AG04449 (cell line): ENCODE data around the gene LRMDA.

Experiments
- CTCF ChIA-PET: fragments of 350-600 bp; formaldehyde crosslinking; extraction: SDS; loops from one replicate; lab custom pipeline; 2021; ENCODE audit warnings: antibody characterized with exemption; lab: Yijun Ruan, JAX
- POLR2A ChIA-PET: fragments of 400-600, 350-600 bp; formaldehyde crosslinking; extraction: SDS; loops from one replicate; lab custom pipeline; 2020; ENCODE audit warnings: antibody characterized with exemption, inconsistent platforms; lab: Yijun Ruan, JAX
- DNase-seq: peaks from one replicate; pipeline ENCODE4 v3.0.0-alpha.2; 2010; ENCODE audit warnings: low read depth, low spot score
- H3K4me3 ChIP-seq: 2 replicates; pipeline ENCODE4 v1.5.1; 2011; ENCODE audit warnings: low read depth, mild to moderate bottlenecking, control low read depth, low read length
- TF ChIP-seq, protein P1 (sequence below): IDR thresholded peaks from one replicate; pipeline ENCODE4 v1.5.1; 2011; ENCODE audit warnings: mild to moderate bottlenecking, moderate library complexity, low read length, control low read depth, inconsistent platforms; ENCODE audit not compliant: insufficient read depth; ENCODE audit errors: missing control alignments

The LRMDA gene

DNA sequence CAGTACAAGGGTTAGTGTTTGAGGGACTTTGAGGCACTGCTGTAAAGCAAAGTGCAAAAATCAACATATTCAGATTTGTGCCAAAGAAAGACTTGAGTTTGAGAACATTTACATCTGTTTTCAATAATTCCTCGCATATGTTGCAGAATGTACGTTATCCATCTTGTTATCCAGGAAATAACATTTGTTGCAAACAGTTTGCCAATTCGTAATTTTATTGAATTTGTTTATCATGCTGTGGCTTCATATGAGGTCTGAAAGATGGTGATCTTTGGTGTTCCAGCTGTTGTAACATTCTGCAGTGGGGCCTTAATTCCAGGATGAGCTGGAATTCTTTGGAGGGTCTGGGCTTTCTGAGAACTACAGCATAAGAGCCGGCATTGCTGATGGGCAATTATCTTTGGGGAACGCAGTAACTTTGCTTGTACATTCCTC, 396.2 kb downstream of the LRMDA start:
- TF ChIP-seq, protein P1, sequence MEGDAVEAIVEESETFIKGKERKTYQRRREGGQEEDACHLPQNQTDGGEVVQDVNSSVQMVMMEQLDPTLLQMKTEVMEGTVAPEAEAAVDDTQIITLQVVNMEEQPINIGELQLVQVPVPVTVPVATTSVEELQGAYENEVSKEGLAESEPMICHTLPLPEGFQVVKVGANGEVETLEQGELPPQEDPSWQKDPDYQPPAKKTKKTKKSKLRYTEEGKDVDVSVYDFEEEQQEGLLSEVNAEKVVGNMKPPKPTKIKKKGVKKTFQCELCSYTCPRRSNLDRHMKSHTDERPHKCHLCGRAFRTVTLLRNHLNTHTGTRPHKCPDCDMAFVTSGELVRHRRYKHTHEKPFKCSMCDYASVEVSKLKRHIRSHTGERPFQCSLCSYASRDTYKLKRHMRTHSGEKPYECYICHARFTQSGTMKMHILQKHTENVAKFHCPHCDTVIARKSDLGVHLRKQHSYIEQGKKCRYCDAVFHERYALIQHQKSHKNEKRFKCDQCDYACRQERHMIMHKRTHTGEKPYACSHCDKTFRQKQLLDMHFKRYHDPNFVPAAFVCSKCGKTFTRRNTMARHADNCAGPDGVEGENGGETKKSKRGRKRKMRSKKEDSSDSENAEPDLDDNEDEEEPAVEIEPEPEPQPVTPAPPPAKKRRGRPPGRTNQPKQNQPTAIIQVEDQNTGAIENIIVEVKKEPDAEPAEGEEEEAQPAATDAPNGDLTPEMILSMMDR = no peak
- no peak overlapping the region for H3K4me3 ChIP-seq
- DNase-seq = no peak
- CTCF ChIA-PET = no interaction called here
- POLR2A ChIA-PET = no interaction called here

DNA sequence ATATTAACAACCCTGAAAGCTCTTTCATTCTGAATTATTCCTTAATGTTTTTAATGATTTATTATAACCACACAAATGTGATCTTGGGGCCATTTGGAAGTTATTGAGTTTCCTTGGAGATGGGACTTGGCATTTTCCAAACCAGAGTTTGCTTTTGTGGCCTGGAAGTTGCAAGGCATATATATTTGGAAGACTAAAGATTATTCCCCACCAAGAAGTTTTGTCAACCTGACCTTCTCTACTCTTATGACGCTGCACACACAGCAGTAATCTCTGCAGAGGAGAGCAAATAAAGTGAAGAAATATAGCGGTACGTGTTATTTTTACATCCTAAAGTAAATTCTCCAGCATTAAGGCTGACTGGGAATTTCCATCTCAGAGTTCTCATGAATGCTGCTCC, 397.0 kb downstream of the LRMDA start:
- TF ChIP-seq, protein P1 = no peak
- no peak overlapping the region for H3K4me3 ChIP-seq
- CTCF ChIA-PET = no interaction called here
- POLR2A ChIA-PET = no interaction called here
- DNase-seq = no peak

GRCh38 chr10:75836064-75836463, 404.6 kb downstream of the LRMDA start:
- TF ChIP-seq, protein P1 = no peak
- ChIA-PET POLR2A (no interaction called here), CTCF (interaction anchor here (0.6 kb wide), 1 partner anchor 9 kb away, joined by 3 read pairs; no protein-coding TSS in a partner anchor)
- H3K4me3 ChIP-seq = no peak overlapping the region
- DNase-seq = no peak

GRCh38 chr10:75838486-75838885, 407.1 kb downstream of the LRMDA start:
- POLR2A ChIA-PET = no interaction called here
- TF ChIP-seq, protein P1 = no peak
- CTCF ChIA-PET = no interaction called here
- H3K4me3 ChIP-seq = no peak overlapping the region
- no peak for DNase-seq

GRCh38 chr10:75839020-75839419, 407.6 kb downstream of the LRMDA start:
- TF ChIP-seq, protein P1 = no peak
- POLR2A ChIA-PET = no interaction called here
- CTCF ChIA-PET = no interaction called here

GRCh38 chr10:75841266-75841665, 409.8 kb downstream of the LRMDA start:
- no peak overlapping the region for H3K4me3 ChIP-seq
- POLR2A ChIA-PET = no interaction called here
- no peak for DNase-seq
- CTCF ChIA-PET = no interaction called here
- TF ChIP-seq, protein P1 = no peak

More at GRCh38 chr10:75839020-75839419, 407.6 kb downstream of the LRMDA start:
- no peak overlapping the region for H3K4me3 ChIP-seq
- DNase-seq = no peak
